Measurements from ENCODE around the gene SETDB2. TPM values are rescaled to one million over a fixed set of nuclear protein-coding genes. Genes with fewer than 3 reads are reported as not detected.
A peak's percentile ranks its signal among the peaks of the same experiment; 100 is the strongest.

Gene SETDB2
- total and polyA plus RNA-seq, 5 experiments from 2014 or later = 13.3 to 31.6 (median 14.7) TPM

DNA sequence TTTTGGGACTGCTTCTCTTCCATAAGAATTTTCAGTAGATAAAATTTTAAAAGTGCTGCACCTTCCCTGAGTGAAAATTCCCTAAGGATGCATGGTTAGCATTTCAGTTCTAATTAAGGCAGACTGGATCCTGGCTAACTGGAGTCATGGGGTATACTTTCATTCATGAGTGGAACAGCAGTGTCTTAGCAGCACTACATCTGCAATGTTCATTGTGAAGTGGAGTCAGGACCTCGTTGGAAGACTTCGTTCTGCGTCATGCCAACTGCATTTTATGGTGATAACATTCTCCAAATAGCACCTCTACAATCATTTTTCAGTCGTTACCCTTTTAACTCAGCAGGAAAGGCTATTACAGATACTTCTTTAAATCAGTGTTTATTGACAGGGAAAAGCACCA, 77.2 kb downstream of the SETDB2 start:
- Mint-ChIP-seq H3K27ac (peak overlapping the region in 5 of 10 donors; percentile 24 to 58 (median 31)), H3K4me3 (no peak overlapping the region), H3K36me3 (peaks cover 8 to 81% (median 15%) of the 10 kb centered on the region in 3 donors), H3K27me3 (no peaks in the 10 kb centered on the region), H3K9me3 (no peaks in the 10 kb centered on the region), H3K4me1 (peaks cover 0 to 6% (median 5%) of the 10 kb centered on the region in 4 donors)
- no peak for DNase-seq
- ATAC-seq = no peak
- POLR2A ChIA-PET = no interaction called here

- H3K36me3 Mint-ChIP-seq = peaks cover 4 to 81% (median 23%) of the 10 kb centered on the region in 3 donors
- H3K9me3 Mint-ChIP-seq = no peaks in the 10 kb centered on the region
- H3K27ac Mint-ChIP-seq = peak overlapping the region in 3 of 10 donors; percentile 26 to 33 (median 27)
- POLR2A ChIA-PET = interaction anchor here (0.9 kb wide), 1 partner anchor 29 kb away, joined by 4 read pairs; the partner anchor contains the start of gene PHF11
- H3K27me3 Mint-ChIP-seq = no peaks in the 10 kb centered on the region
- DNase-seq (no peak), ATAC-seq (no peak)
- peaks cover 0 to 18% (median 3%) of the 10 kb centered on the region in 4 donors for H3K4me1 Mint-ChIP-seq
- H3K4me3 Mint-ChIP-seq = no peak overlapping the region
Measured at GRCh38 chr13:49524740-49525501, 80.8 kb downstream of the SETDB2 start.

- no peak for DNase-seq
- no peak for ATAC-seq
- peaks cover 4 to 65% (median 23%) of the 10 kb centered on the region in 3 donors for H3K36me3 Mint-ChIP-seq
- peak overlapping the region in 7 of 10 donors; percentile 43 to 79 (median 63) for H3K27ac Mint-ChIP-seq
- H3K9me3 Mint-ChIP-seq = no peaks in the 10 kb centered on the region
- no peak overlapping the region for H3K4me3 Mint-ChIP-seq
- H3K4me1 Mint-ChIP-seq = peaks cover 0 to 36% (median 7%) of the 10 kb centered on the region in 4 donors
- POLR2A ChIA-PET = no interaction called here
- no peaks in the 10 kb centered on the region for H3K27me3 Mint-ChIP-seq
Measured at GRCh38 chr13:49527123-49527522, 83.0 kb downstream of the SETDB2 start.

- DNase-seq (no peak), ATAC-seq (no peak)
- Mint-ChIP-seq H3K36me3 (peaks cover 4 to 61% (median 19%) of the 10 kb centered on the region in 3 donors), H3K9me3 (no peaks in the 10 kb centered on the region), H3K27ac (peak overlapping the region in 7 of 10 donors; percentile 13 to 73 (median 49)), H3K27me3 (no peaks in the 10 kb centered on the region), H3K4me3 (no peak overlapping the region), H3K4me1 (peaks cover 0 to 44% (median 8%) of the 10 kb centered on the region in 4 donors)
- POLR2A ChIA-PET = interaction anchor here (0.6 to 1.5 kb wide), 4 partner anchors 11 to 85 kb away, joined by 3 to 7 read pairs (median 4); partner anchors contain the start of genes CAB39L and SETDB2
Measured at GRCh38 chr13:49528161-49528560, 84.1 kb downstream of the SETDB2 start.

GRCh38 chr13:49530457-49530856, 86.4 kb downstream of the SETDB2 start:
- Mint-ChIP-seq H3K27me3 (no peaks in the 10 kb centered on the region), H3K9me3 (no peaks in the 10 kb centered on the region), H3K36me3 (peaks cover 4 to 55% (median 20%) of the 10 kb centered on the region in 3 donors), H3K27ac (peak overlapping the region in 7 of 10 donors; percentile 20 to 73 (median 37)), H3K4me3 (peak overlapping the region in 1 of 10 donors; percentile 53), H3K4me1 (peaks cover 0 to 55% (median 9%) of the 10 kb centered on the region in 4 donors)
- DNase-seq (peak in 1 of 10 donors; percentile 17), ATAC-seq (no peak)
- POLR2A ChIA-PET = no interaction called here

DNA sequence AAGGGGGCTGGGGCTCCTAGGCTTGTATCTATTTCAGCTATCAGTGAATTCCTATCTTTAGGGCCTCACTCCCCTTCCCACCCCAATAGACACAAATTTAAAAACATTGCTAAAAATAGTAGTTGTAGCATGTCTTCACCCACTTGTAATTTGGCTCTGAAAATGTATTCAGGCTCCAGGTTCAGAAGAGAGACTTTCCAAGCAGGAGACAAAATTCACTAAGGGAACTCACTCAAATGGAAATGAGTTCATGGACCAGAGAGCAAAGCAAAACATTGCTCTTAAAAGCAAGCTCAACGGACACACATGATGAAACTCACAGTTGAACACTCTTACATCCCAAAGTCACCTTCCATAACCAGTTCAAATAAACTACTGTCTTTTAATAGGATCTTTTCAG, 88.5 kb downstream of the SETDB2 start:
- no peaks in the 10 kb centered on the region for H3K27me3 Mint-ChIP-seq
- no peak for ATAC-seq
- peaks cover 0 to 46% (median 18%) of the 10 kb centered on the region in 3 donors for H3K36me3 Mint-ChIP-seq
- DNase-seq = no peak
- H3K4me1 Mint-ChIP-seq = peaks cover 0 to 55% (median 8%) of the 10 kb centered on the region in 4 donors
- peak overlapping the region in 4 of 10 donors; percentile 34 to 85 (median 48) for H3K27ac Mint-ChIP-seq
- POLR2A ChIA-PET = no interaction called here
- no peaks in the 10 kb centered on the region for H3K9me3 Mint-ChIP-seq
- H3K4me3 Mint-ChIP-seq = peak overlapping the region in 1 of 10 donors; percentile 32

DNA sequence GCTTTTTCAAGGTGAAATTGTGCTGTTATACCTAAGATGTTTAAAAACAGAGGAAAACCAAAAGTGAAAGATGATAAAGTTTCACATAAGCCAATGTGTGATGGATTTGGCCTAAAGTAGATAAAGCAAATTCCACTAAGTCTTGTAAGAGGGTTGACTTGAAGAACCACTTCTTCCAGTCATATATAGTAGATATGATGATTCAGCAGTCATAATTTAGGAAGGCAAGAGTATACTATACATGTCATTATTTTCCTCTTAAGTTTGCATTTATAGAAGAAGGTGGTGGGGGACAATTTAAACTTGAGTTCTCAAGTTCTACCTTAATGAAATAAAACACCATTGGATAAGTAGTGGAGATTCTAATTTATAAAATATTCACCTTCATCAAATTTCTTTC, 88.9 kb downstream of the SETDB2 start:
- Mint-ChIP-seq H3K27me3 (no peaks in the 10 kb centered on the region), H3K27ac (peak overlapping the region in 3 of 10 donors; percentile 34 to 85 (median 40)), H3K4me1 (peaks cover 0 to 54% (median 9%) of the 10 kb centered on the region in 4 donors), H3K36me3 (peaks cover 0 to 46% (median 21%) of the 10 kb centered on the region in 3 donors), H3K4me3 (peak overlapping the region in 1 of 10 donors; percentile 32), H3K9me3 (no peaks in the 10 kb centered on the region)
- no peak for ATAC-seq
- DNase-seq = no peak
- POLR2A ChIA-PET = no interaction called here

GRCh38 chr13:49533591-49534269, 89.7 kb downstream of the SETDB2 start:
- Mint-ChIP-seq H3K4me3 (peak overlapping the region in 1 of 10 donors; percentile 73), H3K9me3 (no peaks in the 10 kb centered on the region), H3K4me1 (peaks cover 0 to 46% (median 8%) of the 10 kb centered on the region in 4 donors), H3K27me3 (no peaks in the 10 kb centered on the region), H3K27ac (peak overlapping the region in 2 of 10 donors; percentile 20 to 85), H3K36me3 (peaks cover 0 to 41% (median 19%) of the 10 kb centered on the region in 3 donors)
- DNase-seq (no peak), ATAC-seq (no peak)
- POLR2A ChIA-PET = no interaction called here

DNA sequence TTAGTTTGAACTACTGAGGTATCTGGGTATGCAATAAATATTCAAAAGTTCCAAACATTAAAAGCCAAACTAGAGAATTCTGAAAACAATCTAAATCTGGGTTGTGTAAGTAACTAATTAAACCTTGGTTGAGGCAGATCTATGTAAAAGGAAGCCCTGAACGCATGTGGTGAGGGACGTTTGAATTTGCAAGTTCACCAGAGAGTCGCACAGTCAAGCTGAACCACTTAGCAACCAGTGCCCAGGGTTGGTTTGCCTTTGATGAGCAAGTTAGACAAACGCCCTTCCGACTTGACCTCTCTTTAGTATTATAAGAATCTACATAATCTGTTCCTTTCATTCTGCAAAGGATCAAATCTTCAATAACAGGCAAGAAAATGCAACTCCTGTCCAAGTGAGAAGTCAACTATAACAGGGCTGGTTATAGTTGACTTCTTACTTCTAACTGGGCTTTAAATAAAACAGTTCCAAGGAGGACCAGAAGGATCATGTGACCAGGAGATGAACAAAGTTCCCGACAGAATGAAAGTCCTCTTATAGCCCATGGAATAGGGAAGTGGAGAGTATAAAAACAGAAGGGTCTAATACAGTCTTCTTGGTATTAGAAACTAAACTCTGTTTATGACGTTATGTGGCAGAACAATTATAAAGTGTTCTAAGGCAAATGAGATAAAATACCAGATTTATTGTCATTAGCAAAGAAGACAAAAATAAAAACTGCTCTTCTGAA, 92.2 kb downstream of the SETDB2 start:
- POLR2A ChIA-PET = interaction anchor here (0.9 kb wide), 1 partner anchor 23 kb away, joined by 3 read pairs; no protein-coding TSS in a partner anchor

GRCh38 chr13:49538404-49538803, 94.3 kb downstream of the SETDB2 start:
- Mint-ChIP-seq H3K4me3 (no peak overlapping the region), H3K36me3 (peaks cover 0 to 49% (median 14%) of the 10 kb centered on the region in 3 donors), H3K9me3 (no peaks in the 10 kb centered on the region), H3K27me3 (no peaks in the 10 kb centered on the region), H3K27ac (peak overlapping the region in 2 of 10 donors; percentile 14 to 27), H3K4me1 (peaks cover 13 to 39% (median 22%) of the 10 kb centered on the region in 4 donors)
- ATAC-seq (no peak), DNase-seq (no peak)
- POLR2A ChIA-PET = no interaction called here

More for the DNA sequence above, 92.2 kb downstream of the SETDB2 start:
- ATAC-seq (no peak), DNase-seq (no peak)
- H3K4me3 Mint-ChIP-seq = no peak overlapping the region
- H3K27me3 Mint-ChIP-seq = no peaks in the 10 kb centered on the region
- peaks cover 14 to 55% (median 25%) of the 10 kb centered on the region in 4 donors for H3K4me1 Mint-ChIP-seq
- peaks cover 0 to 46% (median 11%) of the 10 kb centered on the region in 3 donors for H3K36me3 Mint-ChIP-seq
- no peaks in the 10 kb centered on the region for H3K9me3 Mint-ChIP-seq
- H3K27ac Mint-ChIP-seq = peak overlapping the region in 2 of 10 donors; percentile 9 to 24

- H3K27me3 Mint-ChIP-seq = no peaks in the 10 kb centered on the region
- peak overlapping the region; percentile 23 to 83 (median 68) for H3K4me3 Mint-ChIP-seq
- H3K36me3 Mint-ChIP-seq = peaks cover 0 to 50% (median 12%) of the 10 kb centered on the region in 3 donors
- H3K4me1 Mint-ChIP-seq = peaks cover 13 to 30% (median 22%) of the 10 kb centered on the region in 4 donors
- POLR2A ChIA-PET = interaction anchor here (0.6 to 1.7 kb wide), 5 partner anchors 11 to 1063 kb away, joined by 3 to 10 read pairs (median 5); partner anchors contain the start of genes CAB39L, PHF11 and SETDB2
- peak overlapping the region; percentile 30 to 96 (median 83) for H3K27ac Mint-ChIP-seq
- DNase-seq = no peak
- no peak for ATAC-seq
- H3K9me3 Mint-ChIP-seq = no peaks in the 10 kb centered on the region
Measured at GRCh38 chr13:49539313-49539712, 95.2 kb downstream of the SETDB2 start.

DNA sequence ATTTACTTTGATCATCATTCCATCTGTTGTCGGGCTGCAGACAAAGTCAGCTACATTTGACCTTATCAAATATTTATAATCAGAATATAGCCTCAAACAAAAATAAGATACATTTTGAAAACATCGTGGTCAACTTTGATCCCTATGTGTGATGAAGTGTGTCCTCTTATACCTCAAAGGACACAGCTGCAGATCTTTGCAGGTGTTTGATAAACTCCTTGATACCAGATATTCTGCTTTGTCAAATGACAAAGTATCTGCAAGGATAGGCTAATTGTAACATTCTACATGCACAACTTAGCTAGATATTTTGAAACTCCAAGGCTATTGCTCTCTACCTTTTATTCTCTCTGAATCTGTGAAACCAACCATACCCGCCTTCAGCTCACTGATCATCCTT, 95.7 kb downstream of the SETDB2 start:
- no peak for DNase-seq
- POLR2A ChIA-PET = interaction anchor here (1.1 to 1.7 kb wide), 5 partner anchors 12 to 96 kb away, joined by 3 to 10 read pairs (median 5); partner anchors contain the start of genes CAB39L, PHF11, RCBTB1 and SETDB2
- no peak for ATAC-seq
- H3K36me3 Mint-ChIP-seq = peaks cover 0 to 53% (median 16%) of the 10 kb centered on the region in 3 donors
- peaks cover 11 to 28% (median 22%) of the 10 kb centered on the region in 4 donors for H3K4me1 Mint-ChIP-seq
- H3K4me3 Mint-ChIP-seq = peak overlapping the region in 7 of 10 donors; percentile 76 to 92 (median 84)
- peak overlapping the region in 8 of 10 donors; percentile 5 to 99 (median 94) for H3K27ac Mint-ChIP-seq
- no peaks in the 10 kb centered on the region for H3K9me3 Mint-ChIP-seq
- no peaks in the 10 kb centered on the region for H3K27me3 Mint-ChIP-seq

Measured in naive thymus-derived CD8-positive, alpha-beta T cell (primary cell).